A673 (cell line): ENCODE data around the gene GBGT1. TPM values are rescaled to one million over a fixed set of nuclear protein-coding genes. Genes with fewer than 3 reads are reported as not detected.

Source experiments
- BruUV-seq: library from RNA; stranded (reverse); fragments of 400-500 nt; replicated peaks from 2 replicates; lab custom pipeline; 2021; lab: Mats Ljungman, UMichigan
- CTCF ChIA-PET: fragments of 300-600 bp; sonication (Branson Sonifier 250); formaldehyde crosslinking; loops from one replicate; lab custom pipeline; 2022; ENCODE audit warnings: antibody characterized with exemption; lab: Charles Lee
- POLR2A ChIA-PET: fragments of 300-600 bp; sonication (Branson Sonifier 250); formaldehyde crosslinking; loops from one replicate; lab custom pipeline; 2022; ENCODE audit warnings: antibody characterized with exemption; ENCODE audit not compliant: low non-redundant PET; lab: Charles Lee
- DNase-seq: peaks from one replicate; pipeline ENCODE4 v3.0.0-alpha.2; 2015; ENCODE audit warnings: low spot score
- H3K27ac ChIP-seq: fragments of 200-600 bp; sonication (generic); 2 replicates; pipeline ENCODE4 v1.5.1; 2016; ENCODE audit warnings: mixed run types, low read depth, mild to moderate bottlenecking, mixed read lengths, antibody characterized with exemption, low read length; ENCODE audit not compliant: poor library complexity, severe bottlenecking
- H3K27me3 ChIP-seq: fragments of 200-600 bp; sonication (generic); replicated peaks from 2 replicates; pipeline ENCODE4 v1.6.1; 2017; ENCODE audit warnings: mixed run types, low read depth, mild to moderate bottlenecking, mixed read lengths, antibody characterized with exemption, low read length; ENCODE audit not compliant: insufficient read depth, poor library complexity
- H3K36me3 ChIP-seq: fragments of 200-600 bp; sonication (generic); 2 replicates; pipeline ENCODE4 v1.6.1; 2016; ENCODE audit warnings: mixed run types, mild to moderate bottlenecking, mixed read lengths, antibody characterized with exemption, low read length; ENCODE audit not compliant: insufficient read depth, poor library complexity, severe bottlenecking
- H3K4me1 ChIP-seq: fragments of 200-600 bp; sonication (generic); 2 replicates; pipeline ENCODE4 v1.6.1; 2017; ENCODE audit warnings: mixed run types, mild to moderate bottlenecking, mixed read lengths, antibody characterized with exemption, low read length; ENCODE audit not compliant: insufficient read depth, poor library complexity, severe bottlenecking
- H3K4me3 ChIP-seq: fragments of 200-600 bp; sonication (generic); 2 replicates; pipeline ENCODE4 v1.5.1; 2016; ENCODE audit warnings: low read depth, mixed run types, mild to moderate bottlenecking, mixed read lengths, low read length; ENCODE audit not compliant: poor library complexity, severe bottlenecking
- H3K9me3 ChIP-seq: fragments of 200-600 bp; sonication (generic); 2 replicates; pipeline ENCODE4 v1.6.1; 2016; ENCODE audit warnings: mixed run types, low read depth, mild to moderate bottlenecking, mixed read lengths, antibody characterized with exemption, low read length; ENCODE audit not compliant: poor library complexity, severe bottlenecking
- CTCF ChIP-seq: fragments of 300-800, 200-600 bp; sonication (generic); conservative IDR thresholded peaks from 2 replicates; pipeline ENCODE4 v1.5.1; 2017; ENCODE audit warnings: low read depth, mild to moderate bottlenecking, antibody characterized with exemption, low read length, moderate library complexity, mixed read lengths
- EZH2 ChIP-seq: fragments of 200-600 bp; sonication (generic); IDR thresholded peaks from 2 replicates; pipeline ENCODE4 v1.6.1; 2017; ENCODE audit warnings: borderline replicate concordance, low read depth, mild to moderate bottlenecking, mixed read lengths, antibody characterized with exemption, low read length; ENCODE audit not compliant: poor library complexity, severe bottlenecking
- intact Hi-C: fragments of 100-400 bp; cut with micrococcal nuclease; formaldehyde crosslinking; loops from one replicate; pipeline ENCODE4 v1.10.0; 2022; ENCODE audit not compliant: unreplicated experiment
- total RNA-seq: library from RNA; stranded (reverse); gene quantifications from 2 replicates; pipeline ENCODE4 v1.2.3, GENCODE V29; 2021

GBGT1 gene
- total RNA-seq, 1 experiment from 2014 or later: 1.8 TPM

- peaks cover 41% of the 10 kb centered on the region for H3K27me3 ChIP-seq
- CTCF ChIA-PET: no interaction called here
- TF ChIP-seq CTCF (no peak), EZH2 (no peak)
Measured at GRCh38 chr9:133191989-133192388, 28.3 kb upstream of the GBGT1 start.

GRCh38 chr9:133189826-133190225, 26.1 kb upstream of the GBGT1 start:
- Histone ChIP-seq H3K4me1 (no peaks in the 10 kb centered on the region), H3K4me3 (no peak overlapping the region), H3K36me3 (no peaks in the 10 kb centered on the region), H3K9me3 (peaks cover 2% of the 10 kb centered on the region), H3K27me3 (peaks cover 38% of the 10 kb centered on the region), H3K27ac (no peak overlapping the region)
- BruUV-seq: no TSS peak
- TF ChIP-seq EZH2: no peak
- no peak for TF ChIP-seq CTCF
- ChIA-PET POLR2A (no interaction called here), CTCF (interaction anchor here (0.6 to 0.7 kb wide), 2 partner anchors 301 to 556 kb away, joined by 5 to 6 read pairs; no protein-coding TSS in a partner anchor)
- intact Hi-C loops: loop anchor here (5.0 to 10.0 kb wide), 2 partner anchors 85 to 537 kb away; partner anchors contain the start of gene ABO
- DNase-seq: no peak

More at GRCh38 chr9:133191989-133192388, 28.3 kb upstream of the GBGT1 start:
- H3K36me3 ChIP-seq: no peaks in the 10 kb centered on the region
- no peak for DNase-seq
- BruUV-seq: no TSS peak
- no peak overlapping the region for H3K27ac ChIP-seq
- peaks cover 7% of the 10 kb centered on the region for H3K9me3 ChIP-seq
- POLR2A ChIA-PET: no interaction called here
- H3K4me3 ChIP-seq: no peak overlapping the region
- no peaks in the 10 kb centered on the region for H3K4me1 ChIP-seq
- intact Hi-C loops: no loop called here

GRCh38 chr9:133188843-133189180, 25.1 kb upstream of the GBGT1 start:
- POLR2A ChIA-PET: no interaction called here
- H3K4me1 ChIP-seq: no peaks in the 10 kb centered on the region
- no peak overlapping the region for H3K27ac ChIP-seq
- DNase-seq: no peak
- intact Hi-C loops: loop anchor here (5.0 to 10.0 kb wide), 2 partner anchors 86 to 538 kb away; partner anchors contain the start of gene ABO
- no peak for TF ChIP-seq CTCF
- no peak for TF ChIP-seq EZH2
- CTCF ChIA-PET: interaction anchor here (0.6 kb wide), 1 partner anchor 28 kb away, joined by 8 read pairs; no protein-coding TSS in a partner anchor
- H3K4me3 ChIP-seq: no peak overlapping the region
- H3K27me3 ChIP-seq: peaks cover 42% of the 10 kb centered on the region
- no peaks in the 10 kb centered on the region for H3K9me3 ChIP-seq
- H3K36me3 ChIP-seq: no peaks in the 10 kb centered on the region
- no TSS peak for BruUV-seq
